HCT116 (cell line): Measurements from ENCODE around the gene EXOC4. TPM values are rescaled to one million over a fixed set of nuclear protein-coding genes. Genes with fewer than 3 reads are reported as not detected.

Experiments
- ATAC-seq: fragments of 200-7000 bp; cut with Tn5 transposase; 2 replicates; pipeline ENCODE4 v1.9.1; 2020; ENCODE audit warnings: mild to moderate bottlenecking, moderate library complexity
- BruUV-seq: library from RNA; stranded (reverse); fragments of 400-500 nt; replicated peaks from 2 replicates; lab custom pipeline; 2021; lab: Mats Ljungman, UMichigan
- CTCF ChIA-PET: fragments of 300-600 bp; sonication (Branson Sonifier 250); formaldehyde crosslinking; loops from one replicate; lab custom pipeline; 2021; ENCODE audit warnings: antibody characterized with exemption; lab: Charles Lee
- POLR2A ChIA-PET: fragments of 300-600, 350-600 bp; sonication (Branson Sonifier 250); formaldehyde crosslinking; loops from one replicate; lab custom pipeline; 2021; ENCODE audit warnings: antibody characterized with exemption; lab: Charles Lee
- RAD21 ChIA-PET, 2 experiments: fragments of 300-600 bp; sonication (Branson Sonifier 250); formaldehyde crosslinking; loops; one replicate each; lab custom pipeline; 2023; ENCODE audit warnings: low total read pairs in 2 of 2; ENCODE audit not compliant: uncharacterized antibody in 2 of 2, unreplicated experiment in 2 of 2, low non-redundant PET in 1 of 2; lab: Charles Lee
- DNase-seq: peaks from one replicate; pipeline ENCODE4 v3.0.0-alpha.2; 2010; ENCODE audit warnings: low read depth, low spot score
- H2AFZ ChIP-seq: fragments of 200-600 bp; shearing (Covaris generic), sonication (generic); 2 replicates; pipeline ENCODE4 v1.6.1; 2017; ENCODE audit warnings: low read depth, mixed run types, mixed read lengths, antibody characterized with exemption, low read length; ENCODE audit not compliant: poor library complexity, severe bottlenecking
- H3K27ac ChIP-seq: 2 replicates; pipeline ENCODE4 v1.5.1; 2012; ENCODE audit warnings: low read depth, low read length
- H3K27me3 ChIP-seq: fragments of 200-600 bp; sonication (generic); 2 replicates; pipeline ENCODE4 v1.6.1; 2016; ENCODE audit warnings: mixed run types, low read length, mixed read lengths; ENCODE audit not compliant: insufficient read depth
- H3K36me3 ChIP-seq, 2 experiments: fragments of 200-500 bp in 1 of 2; fragments of 200-600 bp in 1 of 2; sonication (Bioruptor generic) in 1 of 2; sonication (generic) in 1 of 2; 2 replicates each; pipeline versions ENCODE4 v1.5.1 to v1.6.1; 2014 to 2016; ENCODE audit warnings: low read length in 2 of 2, inconsistent platforms in 1 of 2, mixed read lengths in 1 of 2, mixed run types in 1 of 2; ENCODE audit not compliant: insufficient read depth in 2 of 2, control insufficient read depth in 1 of 2
- H3K4me1 ChIP-seq, 2 experiments: fragments of 200-600 bp in 1 of 2; sonication (generic) in 1 of 2; 2 replicates each; pipeline versions ENCODE4 v1.5.1 to v1.6.1; 2012 to 2017; ENCODE audit warnings: low read length in 2 of 2, inconsistent platforms in 1 of 2, mild to moderate bottlenecking in 1 of 2, mixed read lengths in 1 of 2, mixed run types in 1 of 2, moderate library complexity in 1 of 2; ENCODE audit not compliant: insufficient read depth in 2 of 2, control insufficient read depth in 1 of 2
- H3K4me2 ChIP-seq: fragments of 200-600 bp; sonication (generic); 2 replicates; pipeline ENCODE4 v1.6.1; 2017; ENCODE audit warnings: mixed run types, low read length, mixed read lengths
- H3K4me3 ChIP-seq, 2 experiments: fragments of 200-600 bp in 1 of 2; sonication (generic) in 1 of 2; replicated peaks in 1 of 2; 2 replicates each; pipeline ENCODE4 v1.5.1; 2011 to 2016; ENCODE audit warnings: low read length in 2 of 2, control low read depth in 1 of 2, low read depth in 1 of 2, mild to moderate bottlenecking in 1 of 2, mixed read lengths in 1 of 2, mixed run types in 1 of 2
- H3K79me2 ChIP-seq: fragments of 200-600 bp; sonication (generic); 2 replicates; pipeline ENCODE4 v1.6.1; 2017; ENCODE audit warnings: mild to moderate bottlenecking, mixed run types, low read length, moderate library complexity, mixed read lengths; ENCODE audit not compliant: insufficient read depth
- H3K9ac ChIP-seq: fragments of 200-600 bp; sonication (generic); 2 replicates; pipeline ENCODE4 v1.6.1; 2016; ENCODE audit warnings: low read length, mixed read lengths
- H3K9me2 ChIP-seq: fragments of 200-600 bp; sonication (generic), shearing (Covaris generic); 2 replicates; pipeline ENCODE4 v1.6.1; 2017; ENCODE audit warnings: mixed run types, mild to moderate bottlenecking, moderate library complexity; ENCODE audit not compliant: insufficient read depth
- H3K9me3 ChIP-seq, 2 experiments: fragments of 200-500 bp in 1 of 2; fragments of 200-600 bp in 1 of 2; sonication (Bioruptor generic) in 1 of 2; sonication (generic) in 1 of 2; 2 replicates each; pipeline ENCODE4 v1.6.1; 2014 to 2017; ENCODE audit warnings: low read length in 2 of 2, mixed read lengths in 2 of 2, inconsistent platforms in 1 of 2, low read depth in 1 of 2, mild to moderate bottlenecking in 1 of 2, mixed run types in 1 of 2, moderate library complexity in 1 of 2; ENCODE audit not compliant: control insufficient read depth in 1 of 2, insufficient read depth in 1 of 2
- H4K20me1 ChIP-seq: fragments of 200-600 bp; sonication (generic), shearing (Covaris generic); 2 replicates; pipeline ENCODE4 v1.6.1; 2017; ENCODE audit warnings: mixed run types, mild to moderate bottlenecking, moderate library complexity; ENCODE audit not compliant: insufficient read depth
- CEBPB ChIP-seq: IDR thresholded peaks from 2 replicates; pipeline ENCODE4 v1.6.1; 2012; ENCODE audit warnings: low read depth
- CTCF ChIP-seq, 3 experiments: fragments of 200-600 bp in 1 of 3; sonication (generic) in 1 of 3; IDR thresholded peaks in 2 of 3; conservative IDR thresholded peaks in 1 of 3; 2 replicates each; pipeline ENCODE4 v1.5.1; 2012 to 2017; ENCODE audit warnings: low read depth in 2 of 3, low read length in 2 of 3, antibody characterized with exemption in 1 of 3, borderline replicate concordance in 1 of 3, control low read depth in 1 of 3, mild to moderate bottlenecking in 1 of 3, mixed read lengths in 1 of 3, mixed run types in 1 of 3, moderate library complexity in 1 of 3; ENCODE audit not compliant: insufficient read depth in 1 of 3
- EGR1 ChIP-seq: IDR thresholded peaks from 2 replicates; pipeline ENCODE4 v1.6.1; 2012; ENCODE audit warnings: low read depth
- JUND ChIP-seq: IDR thresholded peaks from 2 replicates; pipeline ENCODE4 v1.6.1; 2012
- REST ChIP-seq: IDR thresholded peaks from 2 replicates; pipeline ENCODE4 v1.6.1; 2012; ENCODE audit warnings: low read depth
- YY1 ChIP-seq: IDR thresholded peaks from 2 replicates; pipeline ENCODE4 v1.6.1; 2011; ENCODE audit warnings: low read length, low read depth, moderate library complexity, mild to moderate bottlenecking; ENCODE audit not compliant: insufficient replicate concordance; ENCODE audit errors: extremely low read depth
- intact Hi-C: fragments of 100-400 bp; cut with micrococcal nuclease; formaldehyde crosslinking; loops from 2 replicates; pipeline ENCODE4 v1.10.0; 2022
- total RNA-seq: library from RNA; stranded (reverse); gene quantifications from one replicate; pipeline ENCODE4 v1.2.1, GENCODE V29; 2021; ENCODE audit not compliant: unreplicated experiment

EXOC4 gene
- total RNA-seq, 1 experiment from 2014 or later, result 40.3 TPM

- Histone ChIP-seq H3K4me1 (no peaks in the 10 kb centered on the region), H3K79me2 (no peaks in the 10 kb centered on the region), H3K27ac (no peak overlapping the region), H3K27me3 (no peaks in the 10 kb centered on the region), H3K9me3 (no peaks in the 10 kb centered on the region), H3K9me2 (no peaks in the 10 kb centered on the region), H2AFZ (no peak overlapping the region), H3K4me2 (no peak overlapping the region), H3K36me3 (no peaks in the 10 kb centered on the region), H3K9ac (no peak overlapping the region), H4K20me1 (no peaks in the 10 kb centered on the region), H3K4me3 (no peak overlapping the region)
- ChIA-PET CTCF (no interaction called here), RAD21 (no interaction called here), POLR2A (no interaction called here)
- intact Hi-C loops, result no loop called here
- BruUV-seq, result no TSS peak
- no peak for ATAC-seq
- DNase-seq, result no peak
- TF ChIP-seq CEBPB (no peak), CTCF (IDR thresholded peaks at IDR 0.05 in 2 of 3, conservative IDR thresholded peaks at IDR 0.05 in 1 of 3; ENCODE audit: borderline replicate concordance in 1 of 3, insufficient read depth in 1 of 3, low read depth in 2 of 3, low read length in 2 of 3) (no peak), JUND (no peak), REST (no peak), YY1 (no peak), EGR1 (no peak)
These were observed 435.8 kb downstream of the EXOC4 start for GRCh38 chr7:133688483-133689239.
